Mesenchymal stem cell (in vitro differentiated cells and primary cell): Measurements from ENCODE around the gene MYCBP.

Source experiments
- DNase-seq: peaks from one replicate; pipeline ENCODE4 v3.0.0-alpha.2; 2013
- H2AFZ ChIP-seq: one replicate; pipeline ENCODE4 v1.6.1; 2013; ENCODE audit warnings: low read depth, mild to moderate bottlenecking, control low read depth, inconsistent platforms, low read length, moderate library complexity
- H2AK5ac ChIP-seq: 2 replicates; pipeline ENCODE4 v1.6.1; 2013; ENCODE audit warnings: low read length, moderate library complexity, mild to moderate bottlenecking, inconsistent platforms; ENCODE audit not compliant: severe bottlenecking
- H2BK120ac ChIP-seq: one replicate; pipeline ENCODE4 v1.6.1; 2013; ENCODE audit warnings: low read depth, mild to moderate bottlenecking, inconsistent platforms, low read length, moderate library complexity
- H2BK12ac ChIP-seq, 2 experiments: one replicate each; pipeline ENCODE4 v1.6.1; 2013; ENCODE audit warnings: inconsistent platforms in 2 of 2, low read length in 2 of 2, mild to moderate bottlenecking in 2 of 2, moderate library complexity in 2 of 2, control low read depth in 1 of 2
- H2BK15ac ChIP-seq: one replicate; pipeline ENCODE4 v1.6.1; 2013; ENCODE audit warnings: mild to moderate bottlenecking, low read depth, inconsistent platforms; ENCODE audit not compliant: poor library complexity, severe bottlenecking
- H2BK5ac ChIP-seq: 2 replicates; pipeline ENCODE4 v1.6.1; 2013; ENCODE audit warnings: low read depth, mild to moderate bottlenecking, low read length, control low read depth, inconsistent platforms; ENCODE audit not compliant: poor library complexity, severe bottlenecking
- H3K14ac ChIP-seq, 2 experiments: one replicate each; pipeline ENCODE4 v1.6.1; 2013; ENCODE audit warnings: inconsistent platforms in 2 of 2, low read length in 2 of 2, control low read depth in 1 of 2, mild to moderate bottlenecking in 1 of 2, moderate library complexity in 1 of 2
- H3K18ac ChIP-seq, 2 experiments: one replicate each; pipeline ENCODE4 v1.6.1; 2013; ENCODE audit warnings: inconsistent platforms in 2 of 2, low read length in 2 of 2, control low read depth in 1 of 2, low read depth in 1 of 2, mild to moderate bottlenecking in 1 of 2
- H3K23ac ChIP-seq, 2 experiments: one replicate each; pipeline ENCODE4 v1.6.1; 2013; ENCODE audit warnings: inconsistent platforms in 2 of 2, low read length in 2 of 2, mild to moderate bottlenecking in 2 of 2, moderate library complexity in 2 of 2, control low read depth in 1 of 2
- H3K27ac ChIP-seq: 2 replicates; pipeline ENCODE4 v1.5.1; 2013; ENCODE audit warnings: mild to moderate bottlenecking, moderate library complexity, low read length, control low read depth, inconsistent platforms; ENCODE audit not compliant: poor library complexity, severe bottlenecking
- H3K27me3 ChIP-seq, 2 experiments: 2 replicates each; pipeline versions ENCODE4 v1.6.1 to v1.7.0; 2013; ENCODE audit warnings: low read length in 2 of 2, mild to moderate bottlenecking in 2 of 2, moderate library complexity in 2 of 2, control low read depth in 1 of 2, inconsistent platforms in 1 of 2; ENCODE audit not compliant: control insufficient read depth in 1 of 2, insufficient read depth in 1 of 2
- H3K36me3 ChIP-seq, 2 experiments: 2 replicates each; pipeline versions ENCODE4 v1.6.1 to v1.7.0; 2013; ENCODE audit warnings: low read length in 2 of 2, control low read depth in 1 of 2, inconsistent platforms in 1 of 2, low read depth in 1 of 2, mild to moderate bottlenecking in 1 of 2; ENCODE audit not compliant: insufficient read depth in 2 of 2, control insufficient read depth in 1 of 2
- H3K4ac ChIP-seq, 2 experiments: one replicate each; pipeline ENCODE4 v1.6.1; 2013; ENCODE audit warnings: inconsistent platforms in 2 of 2, low read length in 2 of 2, mild to moderate bottlenecking in 2 of 2, moderate library complexity in 2 of 2, control low read depth in 1 of 2, low read depth in 1 of 2
- H3K4me1 ChIP-seq: 2 replicates; pipeline ENCODE4 v1.6.1; 2013; ENCODE audit warnings: low read depth, low read length, control low read depth; ENCODE audit not compliant: control insufficient read depth, insufficient read depth
- H3K4me2 ChIP-seq: 2 replicates; pipeline ENCODE4 v1.6.1; 2013; ENCODE audit warnings: low read length, mild to moderate bottlenecking, inconsistent platforms; ENCODE audit not compliant: poor library complexity, severe bottlenecking
- H3K4me3 ChIP-seq, 2 experiments: 2 replicates each; pipeline versions ENCODE4 v1.5.1 to v1.7.0; 2013; ENCODE audit warnings: low read length in 2 of 2, mild to moderate bottlenecking in 2 of 2, control low read depth in 1 of 2, low read depth in 1 of 2; ENCODE audit not compliant: insufficient read depth in 1 of 2
- H3K79me1 ChIP-seq: replicated peaks from 2 replicates; pipeline ENCODE4 v1.6.1; 2013; ENCODE audit warnings: mild to moderate bottlenecking, control low read depth, low read length, inconsistent platforms; ENCODE audit not compliant: poor library complexity, severe bottlenecking
- H3K9ac ChIP-seq: 2 replicates; pipeline ENCODE4 v1.7.0; 2013; ENCODE audit warnings: mild to moderate bottlenecking, low read length, moderate library complexity
- H3K9me3 ChIP-seq: 2 replicates; pipeline ENCODE4 v1.7.0; 2013; ENCODE audit warnings: mild to moderate bottlenecking, low read length; ENCODE audit not compliant: control insufficient read depth
- H4K8ac ChIP-seq: one replicate; pipeline ENCODE4 v1.6.1; 2013; ENCODE audit warnings: inconsistent platforms, mild to moderate bottlenecking, low read length, moderate library complexity
- H4K91ac ChIP-seq: one replicate; pipeline ENCODE4 v1.6.1; 2013; ENCODE audit warnings: mild to moderate bottlenecking, low read length, inconsistent platforms
- WGBS: methylation state at CpG from one replicate; pipeline ENCODE4 v1.1.7; 2013; ENCODE audit warnings: mixed read lengths; 5-methylcytosine and 5-hydroxymethylcytosine counted together

Gene MYCBP

GRCh38 chr1:38826886-38827285, 46.3 kb downstream of the MYCBP start:
- no peak for DNase-seq
- Histone ChIP-seq H2BK120ac (no peak overlapping the region), H3K14ac (no peak overlapping the region), H4K91ac (no peak overlapping the region), H2BK12ac (no peak overlapping the region), H3K23ac (no peak overlapping the region), H2BK5ac (no peak overlapping the region), H4K8ac (no peak overlapping the region), H2BK15ac (no peak overlapping the region), H3K27ac (no peak overlapping the region), H3K4me1 (no peaks in the 10 kb centered on the region), H3K4me2 (no peak overlapping the region), H3K79me1 (no peaks in the 10 kb centered on the region), H3K36me3 (no peaks in the 10 kb centered on the region), H3K18ac (no peak overlapping the region), H3K9me3 (no peaks in the 10 kb centered on the region), H3K27me3 (peaks cover 58 to 79% of the 10 kb centered on the region in 2 experiments), H2AK5ac (no peak overlapping the region), H2AFZ (no peak overlapping the region), H3K4ac (no peak overlapping the region), H3K4me3 (no peak overlapping the region), H3K9ac (no peak overlapping the region)

GRCh38 chr1:38826262-38826661, 46.9 kb downstream of the MYCBP start:
- WGBS = 67% methylated on average over 1 of the region's 3 CpGs
- DNase-seq = no peak
- no peak overlapping the region for H2BK120ac ChIP-seq
- H2AFZ ChIP-seq = no peak overlapping the region
- no peaks in the 10 kb centered on the region for H3K4me1 ChIP-seq
- H4K91ac ChIP-seq = no peak overlapping the region
- H3K23ac ChIP-seq = no peak overlapping the region
- no peak overlapping the region for H3K4me2 ChIP-seq
- H3K4me3 ChIP-seq = no peak overlapping the region
- H3K9ac ChIP-seq = no peak overlapping the region
- no peak overlapping the region for H2BK12ac ChIP-seq
- H3K27ac ChIP-seq = no peak overlapping the region
- H2BK15ac ChIP-seq = no peak overlapping the region
- H3K27me3 ChIP-seq = peaks cover 61 to 79% of the 10 kb centered on the region in 2 experiments
- no peak overlapping the region for H3K14ac ChIP-seq
- no peaks in the 10 kb centered on the region for H3K9me3 ChIP-seq
- no peak overlapping the region for H2AK5ac ChIP-seq
- H3K18ac ChIP-seq = no peak overlapping the region
- H3K79me1 ChIP-seq = no peaks in the 10 kb centered on the region
- H3K4ac ChIP-seq = no peak overlapping the region
- H4K8ac ChIP-seq = no peak overlapping the region
- H3K36me3 ChIP-seq = no peaks in the 10 kb centered on the region
- H2BK5ac ChIP-seq = no peak overlapping the region

- no peak overlapping the region for H2AK5ac ChIP-seq
- no peak overlapping the region for H3K14ac ChIP-seq
- H4K8ac ChIP-seq = no peak overlapping the region
- H3K4ac ChIP-seq = no peak overlapping the region
- H4K91ac ChIP-seq = no peak overlapping the region
- H2BK12ac ChIP-seq = no peak overlapping the region
- H3K18ac ChIP-seq = no peak overlapping the region
- H3K36me3 ChIP-seq = no peaks in the 10 kb centered on the region
- no peak for DNase-seq
- H3K9me3 ChIP-seq = peaks cover 7% of the 10 kb centered on the region
- WGBS = 78% methylated on average over 1 of the region's 1 CpG
- no peak overlapping the region for H3K23ac ChIP-seq
- H3K79me1 ChIP-seq = no peaks in the 10 kb centered on the region
- no peak overlapping the region for H3K9ac ChIP-seq
- no peak overlapping the region for H2BK15ac ChIP-seq
- no peak overlapping the region for H3K4me3 ChIP-seq
- peaks cover 79 to 91% of the 10 kb centered on the region in 2 experiments for H3K27me3 ChIP-seq
- H2BK5ac ChIP-seq = no peak overlapping the region
- no peak overlapping the region for H2AFZ ChIP-seq
- H3K4me2 ChIP-seq = no peak overlapping the region
- H3K27ac ChIP-seq = no peak overlapping the region
- peaks cover 10% of the 10 kb centered on the region for H3K4me1 ChIP-seq
- H2BK120ac ChIP-seq = no peak overlapping the region
Observed at GRCh38 chr1:38820860-38821259, 52.3 kb downstream of the MYCBP start.

- Histone ChIP-seq H3K4me3 (no peak overlapping the region), H2AK5ac (no peak overlapping the region), H3K4me1 (peaks cover 10% of the 10 kb centered on the region), H4K8ac (no peak overlapping the region), H2AFZ (no peak overlapping the region), H3K14ac (no peak overlapping the region), H3K79me1 (no peaks in the 10 kb centered on the region), H2BK5ac (no peak overlapping the region), H3K18ac (no peak overlapping the region), H3K36me3 (no peaks in the 10 kb centered on the region), H3K4ac (no peak overlapping the region), H2BK120ac (no peak overlapping the region), H3K23ac (no peak overlapping the region), H3K9me3 (peaks cover 7% of the 10 kb centered on the region), H4K91ac (no peak overlapping the region), H2BK12ac (no peak overlapping the region), H2BK15ac (no peak overlapping the region), H3K9ac (no peak overlapping the region), H3K27ac (no peak overlapping the region), H3K4me2 (no peak overlapping the region), H3K27me3 (peaks cover 75 to 91% of the 10 kb centered on the region in 2 experiments)
- WGBS = 75% methylated on average over 1 of the region's 2 CpGs
- no peak for DNase-seq
Observed at GRCh38 chr1:38819516-38819915, 53.6 kb downstream of the MYCBP start.
